Right cardiac atrium (tissue), 5 donors: Measurements from ENCODE around the gene CCDC54. TPM values are rescaled to one million over a fixed set of nuclear protein-coding genes. Genes with fewer than 3 reads are reported as not detected.

ENCODE experiments used
- polyA plus RNA-seq: library from polyadenylated mRNA; stranded (reverse); fragments of 200-250 nt; gene quantifications from one replicate; pipeline ENCODE4 v1.2.3, GENCODE V29; 2013
- total RNA-seq, 4 donors: library from RNA; stranded (reverse); fragmentation: NEBNext Ultra II Directional; extraction: Animal tissue kit (Norgen Biotek cat#: 25700); gene quantifications; one replicate each; pipeline ENCODE4 v1.2.1, GENCODE V29; 2021
- donor health status: healthy with polysubstance abuse.
- donor health status: DM: no; HTN: yes; CAD: no.
- donor health status: DM: no; HTN: no; CAD: no.
- donor health status: DM: no; HTN: yes; CAD: no; lungs with severe emphysema.
- donor health status: DM: yes; HTN: yes; CAD: no.

The CCDC54 gene
- total and polyA plus RNA-seq, 5 donors: not detected

Other genes starting within 250 kb of the CCDC54 start
- 10 to 100 TPM; 44.6 to 57.1 (median 50.0) TPM for gene BBX, start 145.5 kb downstream of the CCDC54 start, total RNA-seq
- gene BBX, start 145.5 kb downstream of the CCDC54 start, polyA plus RNA-seq: 10.6 TPM